NB4 (cell line): Measurements from ENCODE around the gene SUCLG1.
A peak's percentile ranks its signal among the peaks of the same experiment; 100 is the strongest.

Source experiments
- DNase-seq: peaks from one replicate; pipeline ENCODE4 v3.0.0; 2010; ENCODE audit warnings: low read depth
- H3K4me3 ChIP-seq: one replicate; pipeline ENCODE4 v1.5.1; 2011; ENCODE audit warnings: mild to moderate bottlenecking, low read depth, low read length, moderate library complexity
- CTCF ChIP-seq: IDR thresholded peaks from one replicate; pipeline ENCODE4 v1.5.1; 2012; ENCODE audit warnings: low read depth, low read length
- MAX ChIP-seq: IDR thresholded peaks from 2 replicates; pipeline ENCODE4 v1.6.1; 2011; ENCODE audit warnings: low read depth, low read length
- MYC ChIP-seq: IDR thresholded peaks from 2 replicates; pipeline ENCODE4 v1.6.1; 2011; ENCODE audit warnings: low read depth, low read length
- POLR2A ChIP-seq: IDR thresholded peaks from 2 replicates; pipeline ENCODE4 v1.6.1; 2011; ENCODE audit warnings: mild to moderate bottlenecking; ENCODE audit not compliant: insufficient read length; ENCODE audit errors: extremely low read depth

SUCLG1 gene

GRCh38 chr2:84459944-84460429, 907 bp upstream of the SUCLG1 start:
- no peak for TF ChIP-seq MAX
- TF ChIP-seq CTCF = no peak
- no peak for TF ChIP-seq MYC
- no peak for TF ChIP-seq POLR2A
- DNase-seq = peak; percentile 50
- peak overlapping the region; percentile 95 for H3K4me3 ChIP-seq

GRCh38 chr2:84458551-84459017, 496 bp downstream of the SUCLG1 start:
- DNase-seq = peak; percentile 31
- peak overlapping the region; percentile 95 for H3K4me3 ChIP-seq
- TF ChIP-seq MAX = no peak
- no peak for TF ChIP-seq CTCF
- no peak for TF ChIP-seq MYC
- no peak for TF ChIP-seq POLR2A

GRCh38 chr2:84457686-84458085, 1.4 kb downstream of the SUCLG1 start:
- no peak for DNase-seq
- H3K4me3 ChIP-seq = no peak overlapping the region
- TF ChIP-seq MAX (no peak), MYC (no peak), CTCF (no peak), POLR2A (no peak)

GRCh38 chr2:84456156-84456555, 2.9 kb downstream of the SUCLG1 start:
- no peak for DNase-seq

GRCh38 chr2:84454581-84454980, 4.5 kb downstream of the SUCLG1 start:
- no peak for DNase-seq
- TF ChIP-seq CTCF (no peak), POLR2A (no peak), MYC (no peak), MAX (no peak)
- no peak overlapping the region for H3K4me3 ChIP-seq

More at GRCh38 chr2:84456156-84456555, 2.9 kb downstream of the SUCLG1 start:
- H3K4me3 ChIP-seq = no peak overlapping the region
- TF ChIP-seq POLR2A (no peak), MYC (no peak), CTCF (no peak), MAX (no peak)

GRCh38 chr2:84452624-84453023, 6.5 kb downstream of the SUCLG1 start:
- DNase-seq = no peak
- no peak overlapping the region for H3K4me3 ChIP-seq
- TF ChIP-seq MYC (no peak), POLR2A (no peak), MAX (no peak), CTCF (no peak)
